NCI-H1694 (cell line): Measurements from ENCODE around the gene IPO9.
"Not testable (repeated sequence)": the region's sequence is repeated elsewhere in the genome, so short reads cannot be mapped to it uniquely, and the experiment has no call there.

Experiments
- DNase-seq: peaks from one replicate; lab custom pipeline; 2025; lab: John Stamatoyannopoulos, UW

Gene IPO9

DNA sequence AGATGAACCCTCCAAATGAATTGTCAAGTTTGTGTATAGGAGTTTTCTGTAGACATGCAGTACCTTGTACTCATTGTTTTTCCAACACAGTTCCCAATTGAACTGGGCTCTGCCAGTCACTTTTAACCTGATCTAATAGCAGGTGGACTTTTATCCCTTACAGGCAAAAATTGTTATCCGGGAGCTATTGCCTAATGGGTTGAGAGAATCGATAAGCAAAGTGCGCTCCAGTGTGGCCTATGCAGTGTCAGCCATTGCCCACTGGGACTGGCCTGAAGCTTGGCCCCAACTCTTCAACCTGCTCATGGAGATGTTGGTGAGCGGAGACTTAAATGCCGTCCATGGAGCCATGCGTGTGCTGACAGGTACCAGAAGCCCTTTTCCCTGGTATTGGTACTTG is 19.3 kb downstream of the IPO9 start:
- no peak for DNase-seq

DNA sequence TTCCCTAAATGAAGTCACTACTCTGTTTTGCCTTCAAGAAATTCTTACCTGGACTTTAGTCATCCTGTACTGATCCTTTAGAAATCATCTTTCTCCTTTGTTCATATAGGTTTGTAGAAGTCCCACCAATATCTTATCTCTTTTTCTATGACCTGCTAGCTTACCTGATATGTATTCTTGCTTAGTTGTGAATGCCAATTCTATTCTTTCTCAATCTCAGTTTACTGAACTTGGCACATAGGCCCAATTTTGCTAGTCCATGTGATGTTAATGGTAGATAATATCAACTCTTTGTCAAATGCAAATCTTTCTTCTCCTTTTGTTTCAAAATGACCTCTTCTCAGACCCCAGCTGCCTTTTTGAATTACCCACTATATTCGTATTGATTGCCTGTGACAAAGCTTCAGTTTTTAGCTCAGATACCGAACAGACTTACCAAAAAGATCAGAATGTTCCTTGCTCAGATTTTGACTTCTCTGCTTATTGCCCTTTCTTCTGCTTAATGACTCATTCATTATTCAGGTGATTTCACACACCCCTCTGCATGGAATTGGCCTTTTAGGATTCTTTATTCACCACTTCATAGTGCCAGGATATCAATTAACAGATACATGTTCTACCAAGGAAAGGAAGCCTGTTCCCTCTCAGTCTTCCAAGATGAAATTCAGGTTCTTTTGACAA is 20.6 kb downstream of the IPO9 start:
- no peak for DNase-seq

DNA sequence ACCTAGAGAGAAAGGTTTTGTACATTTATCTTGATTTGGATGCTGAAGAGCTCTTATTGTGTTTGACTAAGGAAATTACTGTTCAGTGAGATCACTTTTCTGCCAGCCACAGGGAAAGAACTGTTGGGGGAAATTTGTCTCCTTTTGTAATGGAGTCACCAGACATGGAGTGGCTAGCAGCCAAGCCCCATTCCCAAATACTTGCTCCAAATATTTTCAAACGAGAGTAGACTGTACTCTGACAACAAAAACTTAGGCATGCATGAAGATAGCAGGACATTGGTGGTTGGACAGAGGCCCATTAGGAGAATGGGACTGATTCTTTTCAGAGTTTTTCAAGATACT is 21.1 kb downstream of the IPO9 start:
- no peak for DNase-seq

DNA sequence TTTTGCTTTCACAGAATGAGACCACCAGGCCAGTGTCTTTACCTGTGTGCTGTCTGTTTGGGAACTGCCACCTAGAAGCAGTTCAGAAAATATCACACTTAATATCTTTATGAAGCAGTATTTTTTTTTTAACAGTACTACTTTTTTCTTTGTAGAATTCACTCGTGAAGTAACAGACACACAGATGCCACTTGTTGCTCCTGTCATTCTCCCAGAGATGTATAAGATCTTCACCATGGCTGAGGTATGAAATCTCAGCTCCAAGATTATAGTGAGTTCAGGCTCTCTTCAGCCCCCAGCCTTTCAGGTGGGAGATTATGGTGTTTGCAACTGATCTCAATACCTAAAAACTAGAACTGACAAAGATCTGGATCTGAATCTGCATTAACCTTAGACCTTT is 23.0 kb downstream of the IPO9 start:
- DNase-seq: no peak

DNA sequence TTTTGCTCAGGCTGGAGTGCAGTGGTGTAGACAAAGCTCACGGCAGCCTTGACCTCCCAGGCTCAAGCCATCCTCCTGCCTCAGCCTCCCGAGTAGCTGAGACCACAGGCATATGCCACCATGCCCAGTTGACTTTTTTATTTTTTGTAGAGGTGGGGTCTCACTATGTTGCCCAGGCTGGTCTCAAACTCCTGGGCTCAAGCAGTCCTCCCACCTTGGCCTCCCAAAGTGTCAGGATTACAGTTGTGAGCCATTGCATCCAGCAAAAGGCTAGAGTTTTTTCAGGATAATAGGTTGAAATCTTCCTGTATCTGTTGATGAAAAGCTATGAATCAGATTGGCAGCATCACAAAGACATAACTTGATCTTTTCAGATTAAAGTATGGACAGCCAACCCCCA is 27.8 kb downstream of the IPO9 start:
- DNase-seq: not testable (repeated sequence)

DNA sequence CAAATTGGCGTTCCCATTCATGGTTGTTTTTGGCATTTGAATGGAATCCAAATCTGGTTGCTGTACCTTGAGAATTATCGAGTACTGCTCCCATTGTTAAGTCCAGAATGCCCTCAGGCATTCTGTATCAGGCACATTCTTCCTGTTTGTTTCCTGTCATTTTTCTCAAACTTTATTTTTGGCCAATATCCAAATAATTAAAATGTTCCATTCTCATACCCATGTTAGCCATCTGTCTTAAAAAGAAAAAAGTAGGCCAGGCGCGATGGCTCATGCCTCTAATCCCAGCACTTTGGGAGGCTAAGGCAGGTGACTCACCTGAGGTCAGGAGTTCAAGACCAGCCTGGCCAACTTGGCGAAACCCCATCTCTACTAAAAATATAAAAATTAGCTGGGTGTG is 30.5 kb downstream of the IPO9 start:
- DNase-seq: no peak

DNA sequence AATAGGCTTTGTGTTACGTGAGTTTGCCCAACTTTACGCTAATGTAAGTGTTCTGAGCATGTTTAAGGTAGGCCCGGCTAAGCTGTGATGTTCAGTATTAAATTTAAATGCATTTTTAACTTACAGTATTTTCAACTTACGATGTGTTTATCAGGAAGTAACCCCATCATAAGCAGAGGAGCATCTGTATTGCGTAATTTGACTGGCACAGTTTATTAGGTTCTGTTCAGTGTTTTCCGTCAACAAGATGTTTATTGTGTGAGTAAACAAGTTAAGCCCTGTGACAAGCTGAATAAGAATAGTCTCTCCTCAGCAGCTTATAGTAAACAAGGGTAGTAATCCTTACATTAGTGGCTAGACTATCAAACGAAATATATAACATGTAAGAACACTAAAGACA is 32.5 kb downstream of the IPO9 start:
- DNase-seq: no peak

DNA sequence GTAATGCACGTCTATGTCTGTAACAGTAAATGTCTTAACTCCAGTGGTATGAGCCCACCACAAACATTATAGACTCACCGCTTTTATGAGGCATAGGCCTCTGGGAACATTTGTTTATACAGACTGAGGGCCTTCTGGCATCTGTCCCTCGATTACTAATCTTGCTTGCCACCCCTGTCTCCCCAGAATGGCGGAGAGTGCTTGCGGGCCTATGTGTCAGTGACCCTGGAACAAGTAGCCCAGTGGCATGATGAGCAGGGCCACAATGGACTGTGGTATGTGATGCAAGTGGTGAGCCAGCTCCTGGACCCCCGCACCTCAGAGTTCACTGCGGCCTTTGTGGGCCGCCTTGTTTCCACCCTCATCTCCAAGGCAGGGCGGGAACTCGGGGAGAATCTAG is 41.4 kb downstream of the IPO9 start:
- no peak for DNase-seq

DNA sequence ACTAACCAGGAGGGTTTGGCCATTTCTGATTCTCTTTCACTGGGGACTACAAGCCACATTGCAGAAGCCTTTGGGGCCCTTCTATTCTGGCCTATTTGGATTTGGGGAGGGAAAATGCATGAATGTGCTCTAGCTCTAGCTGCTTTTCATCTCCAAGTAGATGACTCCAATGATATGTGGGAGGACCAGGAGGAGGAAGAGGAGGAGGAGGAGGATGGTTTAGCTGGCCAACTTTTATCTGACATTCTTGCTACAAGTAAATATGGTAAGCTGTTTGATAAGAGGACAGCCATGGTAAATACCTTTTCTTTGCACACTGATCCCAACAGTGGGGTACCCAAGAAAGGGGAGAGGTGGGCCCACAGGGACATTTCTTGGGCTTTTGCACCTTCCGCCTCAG is 45.7 kb downstream of the IPO9 start:
- no peak for DNase-seq

DNA sequence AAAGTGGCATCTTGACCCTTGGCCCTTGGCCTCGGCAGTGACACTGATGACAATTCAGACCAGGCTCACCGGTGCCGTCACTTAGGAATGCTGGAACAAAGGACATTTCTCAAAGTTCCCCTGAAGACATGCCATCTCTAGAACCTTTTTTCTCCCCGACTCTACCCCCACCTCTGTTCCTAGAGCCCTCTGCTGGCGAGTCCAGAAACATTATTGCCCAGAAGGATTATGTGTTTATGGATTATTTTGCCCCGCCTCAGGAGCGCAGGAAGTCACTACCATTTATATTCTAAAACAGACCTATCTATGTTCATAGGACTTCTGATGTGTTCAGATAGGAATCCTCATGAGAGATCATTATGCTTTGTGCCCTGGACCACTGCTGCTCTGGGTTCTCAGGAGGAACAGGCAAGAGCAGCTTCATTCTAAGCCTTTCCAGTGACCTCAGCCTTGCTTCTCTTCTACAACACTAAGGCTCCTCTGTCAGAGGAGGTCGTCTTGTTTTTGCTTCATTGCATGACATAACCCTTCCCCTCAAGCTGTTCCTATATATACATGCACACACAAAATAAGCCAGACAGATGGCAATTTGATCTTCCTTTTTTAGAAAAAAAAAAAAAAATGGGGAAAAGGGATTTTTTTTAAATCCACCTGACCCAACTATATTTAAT is 47.3 kb downstream of the IPO9 start:
- DNase-seq: peak; percentile 78

DNA sequence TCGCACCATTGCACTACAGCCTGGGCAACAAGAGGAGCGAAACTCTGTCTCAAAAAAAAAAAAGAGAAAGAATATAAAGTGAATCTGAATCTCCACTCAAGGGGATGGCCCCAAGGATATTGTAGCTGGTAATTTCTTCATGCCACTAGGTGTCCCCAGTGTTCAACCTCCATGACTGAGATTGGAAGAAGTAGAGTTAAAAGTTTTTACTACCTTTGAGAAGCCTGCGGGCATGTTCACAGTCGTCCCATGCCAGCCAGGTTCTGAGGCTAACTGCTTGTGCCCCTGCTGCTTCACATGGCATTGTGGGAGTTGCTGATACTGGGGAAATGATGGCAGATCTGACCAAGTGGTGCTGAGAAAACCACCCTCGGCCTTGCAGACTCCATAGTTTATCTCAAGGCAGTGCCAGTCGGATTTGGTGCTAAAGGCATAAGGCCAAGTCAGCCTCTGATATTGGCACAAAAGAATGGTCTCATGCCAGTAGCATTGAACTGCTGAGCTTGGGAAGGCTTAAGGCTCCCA is 49.0 kb downstream of the IPO9 start:
- DNase-seq: peak; percentile 44

DNA sequence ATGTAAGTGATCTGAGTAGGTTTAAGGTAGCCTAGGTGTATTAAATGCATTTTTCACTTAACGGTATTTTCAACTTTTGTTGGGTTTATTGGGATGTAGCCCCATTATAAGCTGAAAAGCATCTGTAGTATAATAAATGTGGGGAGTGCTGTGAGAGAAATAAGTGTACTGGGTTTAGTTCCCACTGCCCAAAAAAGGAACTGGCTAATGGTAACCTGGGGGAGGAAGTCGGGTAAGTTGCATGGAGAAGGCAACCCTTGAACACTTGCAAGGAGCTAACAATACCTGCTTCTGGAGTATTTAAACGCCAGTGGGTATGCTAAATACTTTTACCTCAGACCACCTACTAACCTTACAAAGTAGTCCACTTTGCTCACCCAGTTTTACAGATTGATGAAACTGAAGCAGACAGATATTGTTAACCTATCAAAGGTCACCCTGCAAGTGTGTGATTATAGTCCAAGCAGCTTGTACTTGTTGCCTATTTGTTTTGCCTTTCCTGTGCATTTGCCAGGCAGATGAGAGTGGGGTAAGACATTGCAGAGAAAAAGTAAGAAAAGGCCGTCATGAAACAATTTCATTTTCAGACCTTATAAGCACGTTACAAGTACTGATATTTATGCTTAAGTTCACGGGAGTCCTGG is 52.1 kb downstream of the IPO9 start:
- DNase-seq: no peak

DNA sequence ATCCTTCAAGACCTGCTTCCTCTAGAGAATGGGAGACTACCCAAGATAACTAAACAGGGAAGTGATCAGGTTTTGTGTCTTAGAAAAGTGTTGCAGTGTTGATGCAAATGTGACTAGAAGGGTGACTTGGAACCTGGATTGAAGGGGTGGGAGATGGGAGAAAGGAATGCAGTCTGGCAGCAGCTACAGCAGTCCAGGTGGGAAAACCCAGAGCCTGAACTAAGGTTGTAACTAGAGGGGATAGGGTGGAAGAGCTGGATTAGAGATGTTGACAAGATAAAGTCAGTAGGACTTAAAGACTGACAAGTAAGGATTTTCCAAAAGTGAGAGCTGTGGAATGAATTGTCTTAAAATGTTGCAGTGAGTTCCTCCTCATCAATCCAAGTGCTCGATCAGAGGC is 52.7 kb downstream of the IPO9 start:
- no peak for DNase-seq

DNA sequence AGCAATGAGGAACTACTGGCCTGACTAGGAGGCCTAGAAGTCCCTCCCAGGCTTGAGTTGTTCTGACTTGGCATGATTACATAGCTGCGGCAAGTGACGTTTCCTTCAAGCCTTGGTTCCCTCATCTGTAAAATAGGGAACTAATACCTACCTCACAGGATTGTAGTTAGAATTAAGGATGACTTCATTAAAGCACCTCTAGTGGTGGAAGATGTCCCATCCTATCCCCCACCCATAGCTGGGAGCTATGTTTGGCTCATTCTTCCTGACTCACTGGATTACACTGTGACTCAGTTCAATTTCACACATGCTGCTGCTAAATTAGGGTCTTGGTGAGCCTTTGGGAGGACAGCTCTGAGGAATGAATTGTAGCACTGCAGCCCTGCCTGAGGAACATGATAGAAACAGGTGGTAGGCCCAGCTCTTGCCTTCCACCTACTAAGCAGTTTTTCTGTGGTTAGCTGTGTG is 53.7 kb downstream of the IPO9 start:
- DNase-seq: no peak

DNA sequence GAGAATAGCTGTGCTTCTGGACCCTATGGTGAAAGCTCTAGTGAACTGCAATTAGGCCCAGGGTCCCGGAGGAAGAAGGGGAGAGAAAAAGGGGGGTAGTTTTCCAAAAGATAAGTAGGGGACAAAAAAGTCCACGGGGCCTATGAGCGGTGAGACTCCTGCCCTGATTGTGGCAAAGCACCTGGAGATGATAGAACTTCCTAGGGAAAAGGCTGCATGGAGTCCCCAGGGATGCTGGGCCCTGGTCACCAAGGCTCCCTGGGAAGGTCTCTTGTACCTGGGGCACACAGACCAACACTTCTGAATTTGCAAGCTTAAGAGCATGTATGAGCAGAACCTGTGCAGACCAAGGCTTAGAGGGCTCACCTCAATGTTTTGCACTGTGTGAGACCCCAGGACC is 54.3 kb downstream of the IPO9 start:
- no peak for DNase-seq

DNA sequence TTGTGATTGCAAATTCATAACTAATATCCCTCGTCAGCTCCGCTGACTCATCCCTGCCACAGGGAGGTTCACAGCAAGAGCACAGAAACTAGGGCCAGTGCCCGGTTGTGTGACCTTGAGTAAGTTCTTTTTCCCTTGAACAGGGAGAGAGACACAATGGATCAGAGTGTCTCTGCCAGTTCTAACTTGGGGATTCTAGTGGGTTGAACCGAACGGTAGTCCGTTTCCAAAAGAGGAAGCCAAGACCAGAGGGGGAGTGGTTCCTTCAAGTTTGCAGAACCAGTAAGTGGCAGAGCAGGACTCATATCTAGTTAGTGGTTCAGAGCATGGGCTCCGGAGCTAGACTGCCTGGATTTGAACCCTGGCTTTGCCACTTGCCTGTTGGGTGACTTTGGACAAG is 54.8 kb downstream of the IPO9 start:
- no peak for DNase-seq

DNA sequence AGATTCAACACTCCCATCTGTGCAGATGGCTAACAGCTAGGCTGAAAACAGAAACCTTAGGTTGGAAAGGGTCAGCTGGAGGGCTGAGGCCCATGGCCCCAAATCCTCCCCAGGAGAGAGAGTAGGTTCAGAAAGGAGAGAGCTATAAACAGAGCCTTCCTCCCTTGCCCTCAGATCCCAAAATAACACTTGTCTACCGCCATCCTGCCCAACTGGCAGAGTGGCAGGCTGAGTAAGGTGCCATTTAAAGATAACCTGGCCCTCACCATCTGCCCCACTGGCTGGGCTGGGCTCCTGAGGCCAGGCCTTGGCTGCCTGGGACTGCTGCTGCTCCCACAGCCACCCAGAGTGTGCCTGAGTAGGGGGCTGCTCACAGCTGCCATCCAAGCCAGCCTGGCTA is 55.5 kb downstream of the IPO9 start:
- no peak for DNase-seq

DNA sequence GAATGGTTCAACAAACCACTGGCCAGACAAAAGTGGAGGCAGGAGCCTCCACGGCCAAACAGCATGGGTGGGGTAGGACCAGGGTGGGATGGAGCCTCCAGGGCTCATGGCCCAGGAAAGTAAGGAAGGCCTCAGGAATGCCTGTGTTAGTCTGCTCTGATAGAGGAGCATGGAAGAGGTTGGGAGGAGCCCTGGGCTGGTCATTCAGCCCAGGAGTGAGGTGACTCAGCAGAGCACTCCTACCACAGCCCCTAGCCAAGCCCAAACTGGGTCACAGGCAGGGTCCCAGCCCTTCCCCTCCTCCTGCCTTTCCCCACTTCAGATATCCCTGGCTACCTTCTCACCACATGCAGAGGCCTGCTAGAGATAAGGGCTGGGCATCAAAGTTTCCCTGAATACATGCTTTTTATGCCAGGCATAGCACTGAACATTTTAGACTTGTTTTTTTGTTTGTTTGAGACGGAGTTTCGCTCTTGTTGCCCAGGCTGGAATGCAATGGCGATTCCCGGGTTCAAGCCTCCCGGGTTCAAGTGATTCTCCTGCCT is 56.6 kb downstream of the IPO9 start:
- DNase-seq: no peak

DNA sequence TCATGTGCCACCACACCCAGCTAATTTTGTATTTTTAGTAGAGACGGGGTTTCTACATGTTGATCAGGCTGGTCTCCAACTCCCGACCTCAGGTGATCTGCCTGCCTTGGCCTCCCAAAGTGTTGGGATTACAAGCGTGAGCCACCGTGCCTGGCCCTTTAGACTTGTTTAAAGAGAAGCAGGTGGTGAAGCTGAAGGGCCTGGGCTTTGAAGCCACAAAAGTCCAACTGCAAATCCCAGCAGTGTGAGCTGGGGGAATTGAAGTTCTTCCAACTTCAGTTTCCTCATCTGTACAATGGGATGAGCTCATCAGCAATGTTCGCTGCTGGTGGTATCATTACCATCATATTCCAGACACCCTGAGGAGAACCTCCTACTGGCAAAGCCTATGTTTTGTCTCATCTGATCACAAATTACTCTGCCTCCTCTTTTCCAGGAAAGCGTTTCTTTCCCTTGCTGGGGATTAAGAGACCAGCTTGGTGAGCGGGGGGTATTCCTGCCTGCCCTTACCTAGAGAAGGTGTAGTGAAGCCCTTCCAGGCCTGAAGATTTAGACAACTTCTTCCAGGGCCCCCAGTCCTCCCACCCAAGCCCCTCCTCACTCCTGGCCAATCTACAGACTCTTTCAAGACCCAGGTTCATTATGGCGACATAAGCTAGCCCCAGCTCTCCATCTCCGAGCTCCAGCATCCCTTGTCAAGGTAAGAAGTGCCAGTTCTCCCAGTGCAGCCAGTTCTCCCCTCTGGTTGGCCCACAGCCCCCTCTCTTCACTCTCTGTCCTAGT is 57.3 kb downstream of the IPO9 start:
- DNase-seq: no peak

DNA sequence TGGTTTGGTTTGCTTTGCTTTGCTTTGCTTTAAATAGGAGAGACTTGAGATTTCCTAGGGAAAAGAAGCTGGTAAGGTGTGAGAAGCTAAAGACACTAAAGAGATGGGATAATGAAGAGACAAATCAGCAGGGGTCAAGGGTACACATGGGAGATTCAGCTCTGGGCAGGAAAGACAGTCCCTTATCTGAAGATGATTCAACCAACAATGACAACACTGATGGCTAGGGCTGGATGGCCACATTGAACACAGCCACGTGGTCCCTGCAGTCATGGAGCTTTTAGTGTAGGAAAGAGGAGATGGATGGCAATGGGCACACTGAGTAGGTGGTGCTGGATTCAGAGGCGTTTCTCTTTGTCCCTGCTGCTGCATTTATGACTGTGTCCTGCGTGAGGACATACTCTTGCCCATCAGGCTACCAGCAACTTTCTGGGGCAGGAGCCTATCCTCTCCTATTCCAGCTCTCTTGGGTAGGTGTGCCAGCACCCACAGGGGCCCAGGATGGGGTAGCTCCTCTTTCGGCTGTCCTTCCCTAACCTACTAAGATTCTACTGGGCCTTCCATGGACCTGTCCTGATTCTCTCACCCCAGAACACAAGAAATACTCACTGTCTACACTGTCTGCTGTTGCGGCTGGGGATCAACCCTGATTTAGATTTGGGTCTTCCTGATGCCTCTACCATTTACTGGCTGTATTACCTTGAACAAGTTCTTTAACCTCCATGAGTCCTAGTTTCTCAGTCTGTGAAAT is 58.3 kb downstream of the IPO9 start:
- DNase-seq: no peak

DNA sequence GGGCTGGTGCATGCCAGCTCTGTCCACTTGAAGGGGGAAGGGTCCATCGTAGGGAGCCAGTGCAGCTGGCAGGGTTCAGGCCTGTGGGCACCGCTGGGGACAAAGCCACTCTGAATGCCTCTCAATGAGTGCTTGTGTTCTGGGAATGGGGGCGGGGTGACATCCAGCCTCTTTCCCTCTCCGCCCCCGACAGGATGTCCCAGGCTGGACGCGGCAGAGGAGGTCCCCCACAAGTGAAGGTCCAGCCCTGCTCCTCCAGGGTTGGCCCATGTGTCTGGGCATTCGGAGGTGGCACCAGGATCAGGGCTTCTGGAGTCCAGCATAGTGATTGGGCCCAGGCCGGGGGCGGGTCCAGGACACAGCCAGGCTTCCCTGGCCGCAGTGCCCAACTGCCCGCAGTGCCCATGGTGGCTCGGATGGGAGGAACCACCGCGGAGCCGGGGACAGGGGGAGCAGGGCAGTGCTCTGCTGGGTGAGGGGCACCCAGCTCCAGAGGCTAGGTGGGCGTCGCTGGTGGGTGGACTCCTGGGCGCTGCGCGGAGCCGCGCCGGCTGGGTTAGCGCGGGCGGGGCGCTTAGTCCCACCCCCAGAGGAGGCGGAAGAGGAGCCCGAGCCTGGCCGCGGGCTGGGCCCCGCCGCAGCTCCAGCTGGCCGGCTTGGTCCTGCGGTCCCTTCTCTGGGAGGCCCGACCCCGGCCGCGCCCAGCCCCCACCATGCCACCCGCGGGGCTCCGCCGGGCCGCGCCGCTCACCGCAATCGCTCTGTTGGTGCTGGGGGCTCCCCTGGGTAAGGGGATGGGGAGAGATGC is 59.5 kb downstream of the IPO9 start, which contains the start of gene SHISA4:
TSS of gene SHISA4 (plus strand) at position 617 of the 808 bp plus-strand sequence. CDS start at position 714, 97 bp downstream.
- no peak for DNase-seq
